SKM-1 (cell line): ENCODE results near the gene LARGE1.

ENCODE experiments used
- DNase-seq: peaks from one replicate; lab custom pipeline; 2025; ENCODE audit not compliant: unreplicated experiment; lab: John Stamatoyannopoulos, UW

LARGE1 gene

GRCh38 chr22:33886696-33887095, 33.6 kb downstream of the LARGE1 start:
- DNase-seq, result no peak

- no peak for DNase-seq
Observed at GRCh38 chr22:33884829-33885228, 35.4 kb downstream of the LARGE1 start.

- DNase-seq, result no peak
Observed at GRCh38 chr22:33883961-33884808, 36.1 kb downstream of the LARGE1 start.

GRCh38 chr22:33883561-33883960, 36.7 kb downstream of the LARGE1 start:
- DNase-seq, result no peak

- no peak for DNase-seq
Observed at GRCh38 chr22:33882991-33883390, 37.3 kb downstream of the LARGE1 start.

GRCh38 chr22:33880986-33881385, 39.3 kb downstream of the LARGE1 start:
- no peak for DNase-seq

- no peak for DNase-seq
Observed at GRCh38 chr22:33879796-33880195, 40.5 kb downstream of the LARGE1 start.

DNA sequence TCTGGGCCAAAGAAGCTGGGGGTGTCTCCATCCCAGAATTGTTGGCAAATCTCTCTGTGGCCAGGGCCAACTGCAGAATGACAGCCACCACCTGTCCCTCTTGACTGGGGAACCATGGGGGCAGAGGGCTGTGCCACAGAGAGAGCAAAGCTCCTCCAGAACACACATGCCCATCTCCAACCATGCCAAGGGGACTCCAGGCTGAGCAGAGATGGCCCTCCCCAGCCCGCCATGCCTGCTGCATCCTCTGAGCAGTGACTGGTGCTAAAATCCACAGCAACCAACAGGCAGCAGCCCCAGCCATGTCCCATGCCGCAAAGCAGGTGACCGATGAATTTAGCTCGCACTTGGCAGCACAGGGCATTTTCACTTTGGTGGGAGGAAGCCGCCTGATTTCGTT, 45.0 kb downstream of the LARGE1 start:
- no peak for DNase-seq

DNA sequence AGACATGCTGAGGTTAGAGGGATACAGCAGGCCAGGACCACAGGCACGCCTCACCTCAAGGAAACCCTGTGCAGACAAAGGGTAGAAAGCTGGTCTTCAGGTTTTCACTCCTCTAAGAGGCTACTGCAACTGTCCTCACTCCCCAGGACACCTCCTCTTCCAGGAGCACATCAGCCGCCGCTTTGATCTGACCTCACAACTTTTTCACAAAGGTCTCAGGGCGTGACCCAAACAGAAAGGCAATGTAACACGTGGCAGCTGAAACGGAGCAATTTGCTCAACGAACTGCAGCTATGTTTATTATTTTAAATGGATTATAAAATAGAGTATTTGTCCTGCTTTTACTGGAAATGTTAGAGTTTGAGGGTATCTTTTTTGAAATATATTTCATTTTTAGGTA, 46.1 kb downstream of the LARGE1 start:
- DNase-seq, result no peak

GRCh38 chr22:33873666-33874065, 46.6 kb downstream of the LARGE1 start:
- DNase-seq, result no peak

- DNase-seq, result no peak
Observed at GRCh38 chr22:33873186-33873585, 47.1 kb downstream of the LARGE1 start.

GRCh38 chr22:33871935-33872334, 48.3 kb downstream of the LARGE1 start:
- no peak for DNase-seq

- no peak for DNase-seq
Observed at GRCh38 chr22:33869946-33870345, 50.3 kb downstream of the LARGE1 start.

DNA sequence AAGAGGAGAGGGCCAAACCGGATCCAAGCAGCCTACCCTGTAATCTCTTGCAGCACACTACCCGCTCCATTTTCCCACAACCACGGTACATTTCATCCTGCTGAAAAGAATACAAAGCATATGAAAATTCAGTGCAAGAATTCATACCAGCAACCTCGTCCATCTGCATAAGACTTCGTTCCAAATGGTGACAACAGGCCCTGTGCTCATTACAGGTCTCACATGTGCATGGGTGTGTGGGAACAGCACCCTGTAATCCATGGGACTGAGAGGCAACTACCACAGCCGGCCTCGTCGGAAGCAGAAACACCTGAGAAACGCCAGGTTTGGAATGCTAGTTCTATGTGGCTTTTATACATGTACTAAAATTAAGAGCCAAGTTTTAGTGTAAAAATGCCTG, 52.3 kb downstream of the LARGE1 start:
- DNase-seq, result no peak

DNA sequence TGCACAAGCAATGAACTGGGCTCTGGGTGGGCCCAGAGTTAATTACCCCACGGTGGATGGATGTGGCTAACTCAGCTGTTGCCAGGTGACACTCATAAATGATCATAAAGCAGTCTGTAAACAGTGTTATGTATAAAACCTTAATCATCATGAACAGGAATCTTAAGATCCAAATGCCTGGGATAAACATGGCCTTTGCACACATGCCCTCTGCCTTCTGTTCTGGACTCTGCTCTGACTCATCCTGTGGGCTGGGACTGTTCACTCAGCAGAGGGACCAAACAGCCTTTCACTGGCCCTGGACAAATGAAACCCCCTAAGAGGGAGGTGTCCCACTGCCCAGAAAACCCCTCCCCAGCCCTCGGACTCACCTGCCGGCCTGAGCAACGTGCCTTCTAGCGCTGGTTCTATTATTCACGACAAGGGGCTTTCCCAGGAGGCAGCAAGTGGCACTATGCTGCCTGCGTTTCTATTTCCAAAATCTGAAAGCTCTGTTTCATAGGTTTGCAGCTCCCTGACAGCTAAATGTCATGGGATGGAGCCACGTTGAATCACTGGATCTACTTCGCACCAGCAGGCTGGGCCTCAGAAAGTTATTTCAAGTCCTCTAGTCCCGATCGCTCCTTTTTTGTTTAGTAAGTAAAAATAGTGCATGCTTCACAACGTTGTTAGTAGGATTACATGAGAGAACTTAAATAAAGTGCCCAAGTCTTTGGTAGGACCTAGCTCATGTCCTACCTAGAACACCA, 53.0 kb downstream of the LARGE1 start:
- DNase-seq, result no peak

GRCh38 chr22:33866511-33866910, 53.8 kb downstream of the LARGE1 start:
- no peak for DNase-seq

- no peak for DNase-seq
Observed at GRCh38 chr22:33865996-33866395, 54.3 kb downstream of the LARGE1 start.

- DNase-seq, result no peak
Observed at GRCh38 chr22:33865248-33865647, 55.0 kb downstream of the LARGE1 start.

DNA sequence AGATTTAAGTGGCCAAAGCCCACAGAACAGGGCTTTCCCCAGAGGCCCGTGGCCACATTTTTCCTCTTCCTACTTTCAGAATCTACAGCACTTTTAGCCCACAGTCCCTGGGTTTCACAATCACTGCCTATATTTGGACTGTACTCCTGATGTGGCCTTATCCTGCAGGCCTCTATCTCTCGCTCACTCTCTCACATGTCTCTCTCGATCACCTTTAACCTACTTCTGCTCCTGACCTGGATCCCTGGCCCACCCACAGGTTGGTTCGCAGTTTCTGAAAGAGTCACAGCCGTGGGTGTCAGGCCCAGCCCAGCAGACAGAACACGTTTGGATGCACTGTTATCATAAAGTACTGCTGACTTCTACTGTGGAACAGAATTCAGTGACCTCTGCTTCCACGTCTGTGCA, 55.5 kb downstream of the LARGE1 start:
- no peak for DNase-seq

- DNase-seq, result no peak
Observed at GRCh38 chr22:33861216-33861875, 58.9 kb downstream of the LARGE1 start.

GRCh38 chr22:33860386-33860785, 59.9 kb downstream of the LARGE1 start:
- DNase-seq, result no peak

- no peak for DNase-seq
Observed at GRCh38 chr22:33859311-33859710, 61.0 kb downstream of the LARGE1 start.
